Measurements from ENCODE around the gene MRPL39. TPM values are rescaled to one million over a fixed set of nuclear protein-coding genes. Genes with fewer than 3 reads are reported as not detected.

Gene MRPL39
- polyA plus RNA-seq, 1 of the 3 experiments (the other 2 are of a cell fraction) = 26.9 TPM

DNA sequence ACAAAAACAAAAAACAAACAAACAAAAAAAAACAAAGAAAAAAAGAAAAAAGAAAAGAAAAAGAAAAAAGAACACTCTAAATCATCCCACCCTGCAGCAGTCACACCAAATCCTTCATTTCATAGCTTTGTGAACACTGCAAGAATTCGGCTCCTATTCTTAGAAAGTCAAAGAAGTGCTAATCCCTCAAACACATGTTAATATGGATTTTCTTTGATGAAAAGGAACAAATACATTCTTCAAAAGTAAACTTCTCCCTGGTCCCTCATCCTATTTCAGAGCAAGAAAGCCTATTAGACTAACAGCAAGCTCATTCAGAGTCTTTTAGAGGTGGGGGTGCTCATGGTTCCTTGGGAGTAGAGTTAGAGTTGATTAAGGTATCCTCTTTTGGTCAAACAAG lies 7.2 kb upstream of the MRPL39 start (continued):
- no peak for TF ChIP-seq FOXM1 (IDR thresholded peaks at IDR 0.05; ENCODE audit: low read depth)
- no peak for TF ChIP-seq TAF1 (IDR thresholded peaks at IDR 0.05; ENCODE audit: borderline replicate concordance, low read depth, low read length)
- TF ChIP-seq FOXJ3 (CRISPR knock-in tag; IDR thresholded peaks at IDR 0.05) = no peak
- TF ChIP-seq GATA2 (CRISPR knock-in tag; IDR thresholded peaks at IDR 0.05) = no peak

DNA sequence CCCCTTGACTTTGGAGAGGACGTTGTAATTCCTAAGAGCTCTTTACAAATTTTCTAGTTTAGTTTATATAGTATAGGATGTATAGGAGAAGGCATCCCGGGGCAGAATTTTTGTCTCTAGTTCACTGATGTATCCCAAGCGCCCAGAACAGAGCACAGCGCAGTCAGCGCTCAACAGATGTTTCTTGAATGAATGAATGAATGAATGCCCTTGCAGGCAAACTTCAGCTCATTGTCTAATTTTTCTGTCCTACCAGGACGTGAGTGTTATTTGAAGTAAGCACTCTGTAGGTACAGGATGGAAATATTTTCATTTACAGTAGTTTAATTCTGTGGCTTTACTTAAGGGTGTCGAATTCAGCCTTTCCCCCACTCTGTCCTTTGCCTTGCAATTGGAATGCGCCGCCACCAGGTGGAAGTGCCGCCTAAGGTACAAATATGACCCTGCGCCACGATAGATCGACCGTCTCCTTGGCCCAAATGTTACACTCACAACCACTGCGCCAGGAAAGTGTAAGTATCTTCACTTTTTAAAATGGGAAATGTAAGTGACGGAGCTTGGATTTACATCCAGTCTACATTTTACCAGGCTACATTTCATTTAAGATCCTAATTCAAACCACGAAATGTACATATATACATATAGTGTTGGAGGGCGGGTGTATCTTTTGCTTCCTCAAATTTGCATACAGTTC lies 910 bp upstream of the MRPL39 start:
- ChIA-PET POLR2A (no interaction called here), CTCF (interaction anchor here (0.6 to 3.7 kb wide), 50 partner anchors 9 to 1236 kb away, joined by 3 to 75 read pairs (median 5); partner anchors contain the start of genes ATP5PF, GABPA and JAM2)
- peak overlapping the region; percentile 80 for H3K9ac ChIP-seq
- DNase-seq = peak; percentile 78
- 12% methylated on average over 18 of the region's 18 CpGs for WGBS (ENCODE audit: low lambda C conversion rate)
- H3K27ac ChIP-seq (ENCODE audit: low read depth in 2 of 2, low read length in 1 of 2) = peak overlapping the region; percentile 6 to 11; a peak in 2 of 4 replicates
- H3F3A ChIP-seq (replicated peaks; ENCODE audit: insufficient read depth) = peaks cover 3% of the 10 kb centered on the region
- peak overlapping the region; percentile 97 for H2AFZ ChIP-seq (ENCODE audit: low read depth)
- no peaks in the 10 kb centered on the region for H4K20me1 ChIP-seq (ENCODE audit: insufficient read depth)
- H3K27me3 ChIP-seq (ENCODE audit: insufficient read depth) = no peaks in the 10 kb centered on the region
- H3K4me2 ChIP-seq = peak overlapping the region; percentile 87
- peak overlapping the region; percentile 94 for H3K4me3 ChIP-seq (ENCODE audit: low read depth in 2 of 2, low read length in 1 of 2)
- no peaks in the 10 kb centered on the region for H3K9me3 ChIP-seq
- H3K79me2 ChIP-seq (ENCODE audit: insufficient read depth) = peaks cover 34% of the 10 kb centered on the region
- H3K9me2 ChIP-seq = no peaks in the 10 kb centered on the region
- peaks cover 20 to 26% of the 10 kb centered on the region in 2 experiments for H3K36me3 ChIP-seq (replicated peaks in 1 of 2; ENCODE audit: control insufficient read depth in 1 of 2, insufficient read depth in 2 of 2, low read length in 1 of 2)
- H3K4me1 ChIP-seq (ENCODE audit: control insufficient read depth in 1 of 2, insufficient read depth in 2 of 2, low read depth in 1 of 2, low read length in 1 of 2) = peaks cover 9% of the 10 kb centered on the region in 2 experiments; a peak in 3 of 4 replicates
- TF ChIP-seq SIN3A (IDR thresholded peaks at IDR 0.05; ENCODE audit: borderline replicate concordance, low read depth, low read length) (no peak), GABPA (IDR thresholded peaks at IDR 0.05; ENCODE audit: low read depth) (no peak), YY1 (IDR thresholded peaks at IDR 0.05; ENCODE audit: low read depth) (no peak), TAF1 (IDR thresholded peaks at IDR 0.05; ENCODE audit: borderline replicate concordance, low read depth, low read length) (no peak), RCOR1 (IDR thresholded peaks at IDR 0.05; ENCODE audit: low read length) (peak; percentile 35; the same call in 1 of the 2 replicates), EP300 (IDR thresholded peaks at IDR 0.05; ENCODE audit: borderline replicate concordance in 1 of 2, low read depth in 1 of 2, low read length in 1 of 2) (no peak), RAD21 (IDR thresholded peaks at IDR 0.05; ENCODE audit: low read length) (peak; percentile 99), RXRA (IDR thresholded peaks at IDR 0.05; ENCODE audit: borderline replicate concordance, low read depth) (no peak), TCF12 (IDR thresholded peaks at IDR 0.05) (no peak), MXI1 (IDR thresholded peaks at IDR 0.05; ENCODE audit: low read depth, low read length) (no peak), NRF1 (IDR thresholded peaks at IDR 0.05; ENCODE audit: low read depth, low read length) (no peak), ELF1 (IDR thresholded peaks at IDR 0.05) (no peak), SMC3 (IDR thresholded peaks at IDR 0.05; ENCODE audit: low read depth, low read length) (peak; percentile 95)
- TF ChIP-seq, protein P1, sequence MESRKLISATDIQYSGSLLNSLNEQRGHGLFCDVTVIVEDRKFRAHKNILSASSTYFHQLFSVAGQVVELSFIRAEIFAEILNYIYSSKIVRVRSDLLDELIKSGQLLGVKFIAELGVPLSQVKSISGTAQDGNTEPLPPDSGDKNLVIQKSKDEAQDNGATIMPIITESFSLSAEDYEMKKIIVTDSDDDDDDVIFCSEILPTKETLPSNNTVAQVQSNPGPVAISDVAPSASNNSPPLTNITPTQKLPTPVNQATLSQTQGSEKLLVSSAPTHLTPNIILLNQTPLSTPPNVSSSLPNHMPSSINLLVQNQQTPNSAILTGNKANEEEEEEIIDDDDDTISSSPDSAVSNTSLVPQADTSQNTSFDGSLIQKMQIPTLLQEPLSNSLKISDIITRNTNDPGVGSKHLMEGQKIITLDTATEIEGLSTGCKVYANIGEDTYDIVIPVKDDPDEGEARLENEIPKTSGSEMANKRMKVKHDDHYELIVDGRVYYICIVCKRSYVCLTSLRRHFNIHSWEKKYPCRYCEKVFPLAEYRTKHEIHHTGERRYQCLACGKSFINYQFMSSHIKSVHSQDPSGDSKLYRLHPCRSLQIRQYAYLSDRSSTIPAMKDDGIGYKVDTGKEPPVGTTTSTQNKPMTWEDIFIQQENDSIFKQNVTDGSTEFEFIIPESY (IDR thresholded peaks at IDR 0.05; ENCODE audit: borderline replicate concordance, low read depth) = no peak
- TF ChIP-seq, protein P2, sequence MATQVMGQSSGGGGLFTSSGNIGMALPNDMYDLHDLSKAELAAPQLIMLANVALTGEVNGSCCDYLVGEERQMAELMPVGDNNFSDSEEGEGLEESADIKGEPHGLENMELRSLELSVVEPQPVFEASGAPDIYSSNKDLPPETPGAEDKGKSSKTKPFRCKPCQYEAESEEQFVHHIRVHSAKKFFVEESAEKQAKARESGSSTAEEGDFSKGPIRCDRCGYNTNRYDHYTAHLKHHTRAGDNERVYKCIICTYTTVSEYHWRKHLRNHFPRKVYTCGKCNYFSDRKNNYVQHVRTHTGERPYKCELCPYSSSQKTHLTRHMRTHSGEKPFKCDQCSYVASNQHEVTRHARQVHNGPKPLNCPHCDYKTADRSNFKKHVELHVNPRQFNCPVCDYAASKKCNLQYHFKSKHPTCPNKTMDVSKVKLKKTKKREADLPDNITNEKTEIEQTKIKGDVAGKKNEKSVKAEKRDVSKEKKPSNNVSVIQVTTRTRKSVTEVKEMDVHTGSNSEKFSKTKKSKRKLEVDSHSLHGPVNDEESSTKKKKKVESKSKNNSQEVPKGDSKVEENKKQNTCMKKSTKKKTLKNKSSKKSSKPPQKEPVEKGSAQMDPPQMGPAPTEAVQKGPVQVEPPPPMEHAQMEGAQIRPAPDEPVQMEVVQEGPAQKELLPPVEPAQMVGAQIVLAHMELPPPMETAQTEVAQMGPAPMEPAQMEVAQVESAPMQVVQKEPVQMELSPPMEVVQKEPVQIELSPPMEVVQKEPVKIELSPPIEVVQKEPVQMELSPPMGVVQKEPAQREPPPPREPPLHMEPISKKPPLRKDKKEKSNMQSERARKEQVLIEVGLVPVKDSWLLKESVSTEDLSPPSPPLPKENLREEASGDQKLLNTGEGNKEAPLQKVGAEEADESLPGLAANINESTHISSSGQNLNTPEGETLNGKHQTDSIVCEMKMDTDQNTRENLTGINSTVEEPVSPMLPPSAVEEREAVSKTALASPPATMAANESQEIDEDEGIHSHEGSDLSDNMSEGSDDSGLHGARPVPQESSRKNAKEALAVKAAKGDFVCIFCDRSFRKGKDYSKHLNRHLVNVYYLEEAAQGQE (IDR thresholded peaks at IDR 0.05; ENCODE audit: low read depth, low read length) = no peak
- TF ChIP-seq, protein P3, sequence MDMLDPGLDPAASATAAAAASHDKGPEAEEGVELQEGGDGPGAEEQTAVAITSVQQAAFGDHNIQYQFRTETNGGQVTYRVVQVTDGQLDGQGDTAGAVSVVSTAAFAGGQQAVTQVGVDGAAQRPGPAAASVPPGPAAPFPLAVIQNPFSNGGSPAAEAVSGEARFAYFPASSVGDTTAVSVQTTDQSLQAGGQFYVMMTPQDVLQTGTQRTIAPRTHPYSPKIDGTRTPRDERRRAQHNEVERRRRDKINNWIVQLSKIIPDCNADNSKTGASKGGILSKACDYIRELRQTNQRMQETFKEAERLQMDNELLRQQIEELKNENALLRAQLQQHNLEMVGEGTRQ (IDR thresholded peaks at IDR 0.05; ENCODE audit: borderline replicate concordance, low read depth, low read length) = no peak
- TF ChIP-seq, protein P4, sequence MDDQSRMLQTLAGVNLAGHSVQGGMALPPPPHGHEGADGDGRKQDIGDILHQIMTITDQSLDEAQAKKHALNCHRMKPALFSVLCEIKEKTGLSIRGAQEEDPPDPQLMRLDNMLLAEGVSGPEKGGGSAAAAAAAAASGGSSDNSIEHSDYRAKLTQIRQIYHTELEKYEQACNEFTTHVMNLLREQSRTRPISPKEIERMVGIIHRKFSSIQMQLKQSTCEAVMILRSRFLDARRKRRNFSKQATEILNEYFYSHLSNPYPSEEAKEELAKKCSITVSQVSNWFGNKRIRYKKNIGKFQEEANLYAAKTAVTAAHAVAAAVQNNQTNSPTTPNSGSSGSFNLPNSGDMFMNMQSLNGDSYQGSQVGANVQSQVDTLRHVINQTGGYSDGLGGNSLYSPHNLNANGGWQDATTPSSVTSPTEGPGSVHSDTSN (IDR thresholded peaks at IDR 0.05) = no peak
- TF ChIP-seq, protein P5, sequence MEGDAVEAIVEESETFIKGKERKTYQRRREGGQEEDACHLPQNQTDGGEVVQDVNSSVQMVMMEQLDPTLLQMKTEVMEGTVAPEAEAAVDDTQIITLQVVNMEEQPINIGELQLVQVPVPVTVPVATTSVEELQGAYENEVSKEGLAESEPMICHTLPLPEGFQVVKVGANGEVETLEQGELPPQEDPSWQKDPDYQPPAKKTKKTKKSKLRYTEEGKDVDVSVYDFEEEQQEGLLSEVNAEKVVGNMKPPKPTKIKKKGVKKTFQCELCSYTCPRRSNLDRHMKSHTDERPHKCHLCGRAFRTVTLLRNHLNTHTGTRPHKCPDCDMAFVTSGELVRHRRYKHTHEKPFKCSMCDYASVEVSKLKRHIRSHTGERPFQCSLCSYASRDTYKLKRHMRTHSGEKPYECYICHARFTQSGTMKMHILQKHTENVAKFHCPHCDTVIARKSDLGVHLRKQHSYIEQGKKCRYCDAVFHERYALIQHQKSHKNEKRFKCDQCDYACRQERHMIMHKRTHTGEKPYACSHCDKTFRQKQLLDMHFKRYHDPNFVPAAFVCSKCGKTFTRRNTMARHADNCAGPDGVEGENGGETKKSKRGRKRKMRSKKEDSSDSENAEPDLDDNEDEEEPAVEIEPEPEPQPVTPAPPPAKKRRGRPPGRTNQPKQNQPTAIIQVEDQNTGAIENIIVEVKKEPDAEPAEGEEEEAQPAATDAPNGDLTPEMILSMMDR (IDR thresholded peaks at IDR 0.05) = peak; percentile 95
